ENCODE data around the gene DNASE1L3.

The DNASE1L3 gene

DNA sequence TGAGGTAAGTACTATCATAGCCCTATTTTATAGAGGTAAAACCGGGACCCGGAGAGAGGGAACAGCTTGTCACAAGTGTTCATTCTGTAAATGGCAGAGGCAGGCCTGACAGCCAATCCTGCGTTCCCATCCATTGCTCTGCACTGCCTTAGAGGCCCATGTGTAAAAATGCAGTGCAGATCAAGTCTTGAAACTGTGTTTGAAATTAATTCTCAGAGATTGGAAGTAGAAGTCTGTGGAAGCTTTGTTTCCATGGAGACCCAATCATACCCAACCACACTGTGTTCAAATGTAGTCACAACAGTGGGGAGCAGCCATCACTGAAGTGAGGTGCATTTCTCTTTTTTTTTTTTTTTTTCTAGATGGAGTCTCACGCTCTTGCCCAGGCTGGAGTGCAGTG, 13.1 kb upstream of the DNASE1L3 start:
- ChIA-PET CTCF (interaction anchor here (1.0 to 3.4 kb wide), 9 partner anchors 9 to 82 kb away, joined by 3 to 19 read pairs (median 8); partner anchors contain the start of genes DNASE1L3, HTD2 and RPP14), POLR2A (no interaction called here)
- TF ChIP-seq CTCF (IDR thresholded peaks at IDR 0.05; ENCODE audit: insufficient read depth, low read length, missing control alignments) = no peak
- DNase-seq (ENCODE audit: low read depth, low spot score) = no peak
- no peak overlapping the region for H3K4me3 ChIP-seq (ENCODE audit: low read depth, low read length)

DNA sequence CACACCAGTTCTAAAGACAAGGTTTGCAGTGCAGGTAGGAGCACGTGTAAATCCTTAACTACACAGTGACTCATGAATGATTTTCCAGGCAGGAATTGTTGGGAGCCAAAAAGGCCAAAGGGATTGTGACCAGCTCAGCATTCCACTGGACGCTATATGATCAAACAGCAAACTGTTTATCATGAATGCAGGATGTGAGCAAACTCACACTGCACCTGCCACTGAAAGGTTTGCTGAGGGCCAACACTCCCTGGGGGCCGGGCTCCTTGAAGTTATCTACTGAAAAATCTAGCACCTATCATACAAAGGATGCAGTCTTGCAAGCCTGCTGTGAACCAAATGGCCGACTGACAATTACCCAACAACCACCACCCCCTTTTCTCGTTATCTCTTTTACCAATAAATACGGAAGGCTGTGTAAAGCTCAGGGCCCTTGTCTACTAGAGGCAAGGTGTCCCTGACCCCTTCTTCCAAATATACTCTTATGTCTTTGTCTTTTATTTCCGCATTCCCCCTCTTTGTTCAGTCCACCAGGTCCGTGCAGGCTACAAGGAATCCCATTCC, 11.5 kb upstream of the DNASE1L3 start:
- no peak overlapping the region for H3K4me3 ChIP-seq (ENCODE audit: low read depth, low read length)
- TF ChIP-seq CTCF (IDR thresholded peaks at IDR 0.05; ENCODE audit: insufficient read depth, low read length, missing control alignments) = no peak
- ChIA-PET CTCF (interaction anchor here (0.7 to 3.3 kb wide), 7 partner anchors 11 to 84 kb away, joined by 3 to 19 read pairs (median 5); partner anchors contain the start of genes DNASE1L3, HTD2 and RPP14), POLR2A (interaction anchor here (0.8 kb wide), 1 partner anchor 84 kb away, joined by 3 read pairs; the partner anchor contains the start of genes HTD2 and RPP14)
- no peak for DNase-seq (ENCODE audit: low read depth, low spot score)

GRCh38 chr3:58218904-58219303, 8.1 kb upstream of the DNASE1L3 start:
- CTCF ChIA-PET = interaction anchor here (1.0 to 13.8 kb wide), 11 partner anchors 9 to 88 kb away, joined by 3 to 196 read pairs (median 22); partner anchors contain the start of genes HTD2 and RPP14
- TF ChIP-seq CTCF (IDR thresholded peaks at IDR 0.05; ENCODE audit: insufficient read depth, low read length, missing control alignments) = no peak
- POLR2A ChIA-PET = no interaction called here
- DNase-seq (ENCODE audit: low read depth, low spot score) = no peak
- H3K4me3 ChIP-seq (ENCODE audit: low read depth, low read length) = no peak overlapping the region

GRCh38 chr3:58217209-58217811, 6.5 kb upstream of the DNASE1L3 start:
- POLR2A ChIA-PET = no interaction called here

DNA sequence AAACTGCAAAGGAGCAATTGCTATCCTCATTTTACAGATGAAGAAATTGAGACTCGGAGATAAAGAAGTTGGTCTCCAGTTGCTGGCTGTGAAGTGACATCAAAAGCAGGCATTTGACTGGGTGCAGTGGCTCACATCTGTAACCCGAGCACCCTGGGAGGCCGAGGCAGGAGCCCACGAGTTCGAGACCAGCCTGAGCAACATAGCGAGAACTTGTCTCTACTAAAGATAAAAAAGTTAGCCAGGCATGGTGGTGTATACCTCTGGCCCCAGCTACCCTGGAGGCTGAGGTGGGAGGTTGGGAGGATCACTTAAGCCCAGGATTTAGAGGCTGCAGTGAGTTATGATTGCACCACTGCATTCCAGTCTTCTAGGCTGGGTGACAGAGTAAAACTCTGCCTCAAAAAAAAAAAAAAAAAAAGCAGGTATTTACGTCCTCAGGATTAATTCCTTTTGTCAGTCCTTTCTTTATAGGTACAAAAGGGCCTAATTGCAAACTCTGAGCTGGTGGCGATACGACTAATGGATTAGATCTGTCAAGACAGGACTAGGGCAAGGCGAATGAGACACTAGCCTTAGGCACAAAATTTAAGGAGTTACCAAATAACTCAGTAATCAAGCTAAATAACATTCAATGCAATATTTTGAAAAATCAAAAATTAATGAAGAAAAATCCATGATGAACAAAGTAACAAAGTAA, 5.9 kb upstream of the DNASE1L3 start:
- TF ChIP-seq CTCF (IDR thresholded peaks at IDR 0.05; ENCODE audit: insufficient read depth, low read length, missing control alignments) = no peak
- no peak for DNase-seq (ENCODE audit: low read depth, low spot score)
- H3K4me3 ChIP-seq (ENCODE audit: low read depth, low read length) = no peak overlapping the region
- POLR2A ChIA-PET = no interaction called here
- CTCF ChIA-PET = interaction anchor here (0.7 to 13.8 kb wide), 22 partner anchors 8 to 351 kb away, joined by 3 to 196 read pairs (median 6); partner anchors contain the start of genes ABHD6, HTD2 and RPP14

More at GRCh38 chr3:58217209-58217811, 6.5 kb upstream of the DNASE1L3 start:
- CTCF ChIA-PET = interaction anchor here (0.7 to 13.8 kb wide), 28 partner anchors 8 to 352 kb away, joined by 3 to 196 read pairs (median 6); partner anchors contain the start of genes ABHD6, HTD2 and RPP14
- no peak overlapping the region for H3K4me3 ChIP-seq (ENCODE audit: low read depth, low read length)
- peak; percentile 76 for TF ChIP-seq CTCF (IDR thresholded peaks at IDR 0.05; ENCODE audit: insufficient read depth, low read length, missing control alignments)
- no peak for DNase-seq (ENCODE audit: low read depth, low spot score)

Measured in AG04449 (cell line).